WTC11 (cell line): ENCODE measurements around the gene NME2. TPM values are rescaled to one million over a fixed set of nuclear protein-coding genes. Genes with fewer than 3 reads are reported as not detected.

Source experiments
- ATAC-seq: fragments of 200-7000 bp; cut with Tn5 transposase; 2 replicates; pipeline ENCODE4 v1.10.0; 2021; ENCODE audit warnings: mild to moderate bottlenecking, moderate library complexity
- CTCF ChIA-PET: fragments of 300-600 bp; sonication (Branson Sonifier 250); formaldehyde crosslinking; loops from one replicate; lab custom pipeline; 2021; ENCODE audit warnings: antibody characterized with exemption; lab: Charles Lee
- POLR2A ChIA-PET: fragments of 350-600 bp; sonication (Branson Sonifier 250); formaldehyde crosslinking; loops from one replicate; lab custom pipeline; 2021; ENCODE audit warnings: antibody characterized with exemption; lab: Charles Lee
- DNase-seq: peaks from one replicate; pipeline ENCODE4 v3.0.0; 2021; ENCODE audit warnings: low spot score
- H3K27ac Mint-ChIP-seq: 2 replicates; pipeline ENCODE4 v1.8.0; 2021; ENCODE audit warnings: mixed read lengths
- H3K27me3 Mint-ChIP-seq: 2 replicates; pipeline ENCODE4 v1.8.0; 2021; ENCODE audit warnings: low read depth, mild to moderate bottlenecking, moderate library complexity, mixed read lengths
- H3K36me3 Mint-ChIP-seq: 2 replicates; pipeline ENCODE4 v1.8.0; 2021; ENCODE audit warnings: mixed read lengths
- H3K4me1 Mint-ChIP-seq: 2 replicates; pipeline ENCODE4 v1.8.0; 2022; ENCODE audit warnings: mixed read lengths
- H3K4me3 Mint-ChIP-seq: 2 replicates; pipeline ENCODE4 v1.8.0; 2021; ENCODE audit warnings: mild to moderate bottlenecking, moderate library complexity, mixed read lengths
- H3K9me3 Mint-ChIP-seq: 2 replicates; pipeline ENCODE4 v1.8.0; 2021; ENCODE audit warnings: mixed read lengths
- ARID4B ChIP-seq: sonication (generic); formaldehyde crosslinking; IDR thresholded peaks from 2 replicates; pipeline ENCODE4 v1.8.0; 2023; ENCODE audit warnings: missing genetic modification reagents, mild to moderate bottlenecking, borderline replicate concordance
- E2F5 ChIP-seq: sonication (generic); formaldehyde crosslinking; IDR thresholded peaks from 2 replicates; pipeline ENCODE4 v1.8.1; 2022; ENCODE audit warnings: mild to moderate bottlenecking, moderate library complexity, missing genetic modification reagents
- EMX1 ChIP-seq: fragments of 250-450 bp; sonication (Bioruptor Pico); IDR thresholded peaks from 2 replicates; pipeline ENCODE4 v1.8.0; 2021; ENCODE audit warnings: mild to moderate bottlenecking
- FOXJ3 ChIP-seq: sonication (generic); formaldehyde crosslinking; IDR thresholded peaks from 2 replicates; pipeline ENCODE4 v1.9.0; 2021; ENCODE audit warnings: missing genetic modification reagents, mild to moderate bottlenecking, borderline replicate concordance
- FOXP4 ChIP-seq: sonication (generic); formaldehyde crosslinking; IDR thresholded peaks from 2 replicates; pipeline ENCODE4 v1.8.0; 2022; ENCODE audit warnings: mild to moderate bottlenecking, missing genetic modification reagents
- GRHL2 ChIP-seq: fragments of 250-450 bp; sonication (Bioruptor Pico); IDR thresholded peaks from 2 replicates; pipeline ENCODE4 v1.8.0; 2022; ENCODE audit warnings: mild to moderate bottlenecking, moderate library complexity; ENCODE audit not compliant: insufficient replicate concordance, severe bottlenecking
- HMGXB4 ChIP-seq: sonication (generic); formaldehyde crosslinking; IDR thresholded peaks from 2 replicates; pipeline ENCODE4 v1.8.1; 2023; ENCODE audit warnings: mild to moderate bottlenecking, moderate library complexity, missing genetic modification reagents
- JAZF1 ChIP-seq: fragments of 250-450 bp; sonication (Bioruptor Pico); IDR thresholded peaks from 2 replicates; pipeline ENCODE4 v1.9.0; 2021; ENCODE audit warnings: moderate library complexity, mild to moderate bottlenecking, inconsistent platforms
- KAT7 ChIP-seq: sonication (generic); formaldehyde crosslinking; IDR thresholded peaks from 2 replicates; pipeline ENCODE4 v1.8.1; 2023; ENCODE audit warnings: missing genetic modification reagents, mild to moderate bottlenecking, borderline replicate concordance
- PRDM15 ChIP-seq: sonication (generic); formaldehyde crosslinking; IDR thresholded peaks from 2 replicates; pipeline ENCODE4 v1.8.0; 2022; ENCODE audit warnings: missing genetic modification reagents
- PRRX2 ChIP-seq: fragments of 250-450 bp; sonication (Bioruptor Pico); IDR thresholded peaks from 2 replicates; pipeline ENCODE4 v1.8.0; 2021; ENCODE audit warnings: mild to moderate bottlenecking
- RORB ChIP-seq: fragments of 250-450 bp; sonication (Bioruptor Pico); IDR thresholded peaks from 2 replicates; pipeline ENCODE4 v1.9.0; 2021; ENCODE audit warnings: mild to moderate bottlenecking
- TEAD4 ChIP-seq: sonication (generic); formaldehyde crosslinking; IDR thresholded peaks from 2 replicates; pipeline ENCODE4 v1.8.0; 2022; ENCODE audit warnings: mild to moderate bottlenecking, missing genetic modification reagents
- USF2 ChIP-seq: sonication (generic); formaldehyde crosslinking; IDR thresholded peaks from 2 replicates; pipeline ENCODE4 v1.8.1; 2023; ENCODE audit warnings: mild to moderate bottlenecking, missing genetic modification reagents, moderate library complexity
- ZNF121 ChIP-seq: sonication (generic); formaldehyde crosslinking; IDR thresholded peaks from 2 replicates; pipeline ENCODE4 v1.8.0; 2023; ENCODE audit warnings: missing genetic modification reagents
- ZNF219 ChIP-seq: sonication (generic); formaldehyde crosslinking; IDR thresholded peaks from 2 replicates; pipeline ENCODE4 v1.8.0; 2023; ENCODE audit warnings: missing genetic modification reagents, mild to moderate bottlenecking, borderline replicate concordance
- ZNF512 ChIP-seq: sonication (generic); formaldehyde crosslinking; IDR thresholded peaks from 2 replicates; pipeline ENCODE4 v1.8.1; 2022; ENCODE audit warnings: missing genetic modification reagents, borderline replicate concordance
- ZNF671 ChIP-seq: fragments of 250-450 bp; sonication (Bioruptor Pico); IDR thresholded peaks from 2 replicates; pipeline ENCODE4 v1.8.0; 2021; ENCODE audit warnings: mild to moderate bottlenecking
- total RNA-seq: library from RNA; stranded (reverse); gene quantifications from 3 replicates; pipeline ENCODE4 v1.2.3, GENCODE V29; 2021

NME2 gene
- total RNA-seq, 1 experiment from 2014 or later = 746 TPM

GRCh38 chr17:51200295-51200694 is 34.1 kb downstream of the NME2 start (continued):
- TF ChIP-seq USF2 (CRISPR knock-in tag) (no peak), TEAD4 (CRISPR knock-in tag) (no peak), HMGXB4 (CRISPR knock-in tag) (no peak), FOXP4 (CRISPR knock-in tag) (no peak), RORB (no peak)

- DNase-seq (no peak), ATAC-seq (no peak)
- peaks cover 56% of the 10 kb centered on the region for H3K36me3 Mint-ChIP-seq
- POLR2A ChIA-PET = no interaction called here
- no peak overlapping the region for H3K4me3 Mint-ChIP-seq
- TF ChIP-seq GRHL2 (CRISPR knock-in tag) (no peak), ZNF512 (CRISPR knock-in tag) (no peak), FOXJ3 (CRISPR knock-in tag) (no peak), KAT7 (no peak), PRRX2 (no peak), E2F5 (CRISPR knock-in tag) (no peak), ZNF671 (CRISPR knock-in tag) (no peak), ARID4B (CRISPR knock-in tag) (no peak), JAZF1 (no peak), EMX1 (CRISPR knock-in tag) (no peak), PRDM15 (CRISPR knock-in tag) (no peak), ZNF121 (no peak), ZNF219 (CRISPR knock-in tag) (no peak)
- H3K9me3 Mint-ChIP-seq = no peaks in the 10 kb centered on the region
- H3K27me3 Mint-ChIP-seq = no peaks in the 10 kb centered on the region
- H3K4me1 Mint-ChIP-seq = no peaks in the 10 kb centered on the region
- H3K27ac Mint-ChIP-seq = no peak overlapping the region
- CTCF ChIA-PET = no interaction called here
These were observed 34.6 kb downstream of the NME2 start for GRCh38 chr17:51200846-51201245.
